MG63 (cell line): ENCODE measurements around the gene PFKM. TPM values are rescaled to one million over a fixed set of nuclear protein-coding genes. Genes with fewer than 3 reads are reported as not detected.
"Not testable (repeated sequence)": the region's sequence is repeated elsewhere in the genome, so short reads cannot be mapped to it uniquely, and the experiment has no call there.

Experiments used
- DNase-seq: peaks from one replicate; pipeline ENCODE4 v3.0.0-alpha.2; 2020
- H3K27me3 ChIP-seq: fragments of 250-450 bp; sonication (Bioruptor Pico); 2 replicates; pipeline ENCODE4 v1.5.1; 2020; ENCODE audit warnings: mild to moderate bottlenecking, moderate library complexity
- H3K36me3 ChIP-seq: fragments of 250-450 bp; sonication (Bioruptor Pico); 2 replicates; pipeline ENCODE4 v1.5.1; 2020; ENCODE audit warnings: mild to moderate bottlenecking, moderate library complexity
- H3K4me3 ChIP-seq: fragments of 250-450 bp; sonication (Bioruptor Pico); 2 replicates; pipeline ENCODE4 v1.5.1; 2020; ENCODE audit warnings: mild to moderate bottlenecking, moderate library complexity
- H3K9me3 ChIP-seq: fragments of 250-450 bp; sonication (Bioruptor Pico); 2 replicates; pipeline ENCODE4 v1.5.1; 2020; ENCODE audit warnings: mild to moderate bottlenecking, moderate library complexity
- total RNA-seq: library from RNA; depleted of rRNA; stranded (reverse); fragments of >200 nt; shearing (Covaris generic); gene quantifications from 2 replicates; pipeline ENCODE4 v1.2.3, GENCODE V29; 2014; ENCODE audit warnings: low replicate concordance

The PFKM gene
- total RNA-seq, 1 experiment from 2014 or later = 64.7 TPM

DNA sequence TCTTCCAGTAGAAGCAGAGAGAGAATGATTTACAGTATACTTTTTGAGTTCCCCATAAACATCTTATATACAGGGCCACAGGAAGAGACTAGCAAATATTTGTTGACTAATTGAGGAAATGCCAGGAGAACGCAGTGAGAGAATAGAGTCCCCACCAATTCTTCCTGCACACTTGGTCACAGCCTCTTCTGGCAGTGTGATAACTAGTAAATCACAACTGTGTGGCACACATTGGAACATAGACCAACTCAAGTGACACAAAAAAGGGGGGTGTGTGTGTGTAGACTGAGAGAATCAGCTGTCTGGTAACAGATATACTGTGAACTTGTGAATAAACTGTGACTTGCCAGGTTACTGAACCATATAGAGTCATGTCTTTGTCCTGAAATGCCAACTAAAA, 10.2 kb downstream of the PFKM start:
- Histone ChIP-seq H3K4me3 (no peak overlapping the region), H3K36me3 (peaks cover 37% of the 10 kb centered on the region), H3K27me3 (no peaks in the 10 kb centered on the region), H3K9me3 (no peaks in the 10 kb centered on the region)
- DNase-seq = no peak

DNA sequence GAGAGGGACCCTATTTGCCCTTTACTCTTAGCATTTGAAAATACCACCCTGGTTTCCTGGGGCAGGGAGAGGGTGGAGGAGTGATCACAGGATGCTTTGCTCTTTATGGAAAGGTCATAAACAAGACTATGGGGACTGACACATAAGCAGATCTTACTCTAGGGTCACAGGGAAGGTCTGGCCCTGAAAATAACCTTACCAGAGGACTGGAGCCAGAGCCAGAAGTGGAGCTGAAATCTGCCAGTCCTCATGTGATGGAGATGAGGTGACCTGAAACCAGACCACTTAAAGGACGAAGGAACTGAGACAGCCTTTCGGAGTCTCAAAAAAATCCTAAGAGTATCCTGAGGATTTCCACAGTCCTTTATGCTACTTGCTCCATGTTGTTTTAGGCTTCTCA, 12.4 kb downstream of the PFKM start:
- H3K36me3 ChIP-seq = peaks cover 36% of the 10 kb centered on the region
- no peak for DNase-seq
- H3K4me3 ChIP-seq = no peak overlapping the region
- no peaks in the 10 kb centered on the region for H3K9me3 ChIP-seq
- no peaks in the 10 kb centered on the region for H3K27me3 ChIP-seq

DNA sequence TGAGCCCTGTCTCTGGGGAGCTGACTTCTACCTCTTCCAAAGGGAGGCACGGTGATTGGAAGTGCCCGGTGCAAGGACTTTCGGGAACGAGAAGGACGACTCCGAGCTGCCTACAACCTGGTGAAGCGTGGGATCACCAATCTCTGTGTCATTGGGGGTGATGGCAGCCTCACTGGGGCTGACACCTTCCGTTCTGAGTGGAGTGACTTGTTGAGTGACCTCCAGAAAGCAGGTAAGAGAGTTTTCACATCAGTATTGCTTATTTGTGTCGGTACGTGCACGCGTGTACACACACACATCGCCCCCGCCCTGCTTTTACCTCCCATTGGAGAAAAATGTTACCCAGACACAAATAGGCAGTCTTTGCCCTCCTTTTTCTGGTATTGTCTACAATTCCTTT, 13.7 kb downstream of the PFKM start:
- no peaks in the 10 kb centered on the region for H3K9me3 ChIP-seq
- H3K4me3 ChIP-seq = no peak overlapping the region
- H3K36me3 ChIP-seq = peaks cover 24% of the 10 kb centered on the region
- H3K27me3 ChIP-seq = no peaks in the 10 kb centered on the region
- DNase-seq = no peak

DNA sequence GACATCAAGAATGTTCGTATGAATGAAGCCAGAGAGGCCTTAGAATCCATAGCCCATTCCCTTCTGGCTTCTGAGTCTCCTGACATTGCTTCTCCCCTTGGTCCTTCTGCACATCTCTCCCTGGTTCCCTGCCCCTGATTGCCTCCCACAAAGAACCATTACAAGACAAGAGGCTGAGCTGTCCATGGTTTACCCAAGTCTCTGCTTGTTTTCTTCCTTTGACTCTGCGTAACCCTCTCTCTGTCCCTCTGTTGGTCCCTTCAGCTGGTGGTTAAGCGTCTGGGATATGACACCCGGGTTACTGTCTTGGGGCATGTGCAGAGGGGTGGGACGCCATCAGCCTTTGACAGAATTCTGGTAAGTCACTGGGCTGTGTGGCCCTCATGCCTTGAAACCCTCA, 15.9 kb downstream of the PFKM start:
- Histone ChIP-seq H3K27me3 (no peaks in the 10 kb centered on the region), H3K4me3 (no peak overlapping the region), H3K36me3 (peaks cover 27% of the 10 kb centered on the region), H3K9me3 (no peaks in the 10 kb centered on the region)
- DNase-seq = no peak

DNA sequence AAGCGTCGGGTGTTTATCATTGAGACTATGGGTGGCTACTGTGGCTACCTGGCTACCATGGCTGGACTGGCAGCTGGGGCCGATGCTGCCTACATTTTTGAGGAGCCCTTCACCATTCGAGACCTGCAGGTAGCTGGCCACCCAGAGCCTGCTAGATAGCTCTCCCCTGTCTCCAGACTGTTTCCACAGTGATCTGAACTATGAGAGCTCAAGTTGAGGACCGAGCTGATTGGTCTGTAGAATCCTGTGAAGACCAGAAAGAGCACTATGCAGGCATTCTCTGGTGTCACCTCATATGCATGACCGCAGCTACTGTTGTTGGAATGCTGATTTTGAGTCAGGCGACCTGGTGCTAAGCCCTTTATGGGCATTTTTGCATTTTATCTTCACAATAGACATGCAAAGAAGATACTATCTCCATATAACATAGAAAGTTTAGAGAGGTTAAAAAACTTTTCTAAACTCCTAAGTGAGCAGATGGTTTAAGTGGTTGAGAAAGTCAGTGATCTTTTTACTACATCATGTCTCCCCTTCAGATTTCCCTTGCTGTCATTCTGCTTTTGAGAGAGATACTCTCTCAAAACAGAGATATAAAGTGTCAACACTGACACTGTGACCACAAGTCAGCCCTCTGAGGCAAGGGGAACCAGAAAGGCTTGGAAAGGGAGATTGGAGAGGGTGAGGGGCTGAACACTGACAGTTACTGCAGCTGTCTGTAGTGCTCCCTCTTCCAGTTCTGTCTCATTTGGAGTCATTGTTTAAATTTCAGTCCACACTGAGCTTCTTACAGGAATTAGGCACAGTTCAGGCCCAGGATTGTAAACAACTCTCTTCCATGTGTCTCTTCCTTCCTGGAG, 23.9 kb downstream of the PFKM start:
- Histone ChIP-seq H3K9me3 (no peaks in the 10 kb centered on the region), H3K36me3 (peaks cover 37% of the 10 kb centered on the region), H3K4me3 (no peak overlapping the region), H3K27me3 (no peaks in the 10 kb centered on the region)
- no peak for DNase-seq

DNA sequence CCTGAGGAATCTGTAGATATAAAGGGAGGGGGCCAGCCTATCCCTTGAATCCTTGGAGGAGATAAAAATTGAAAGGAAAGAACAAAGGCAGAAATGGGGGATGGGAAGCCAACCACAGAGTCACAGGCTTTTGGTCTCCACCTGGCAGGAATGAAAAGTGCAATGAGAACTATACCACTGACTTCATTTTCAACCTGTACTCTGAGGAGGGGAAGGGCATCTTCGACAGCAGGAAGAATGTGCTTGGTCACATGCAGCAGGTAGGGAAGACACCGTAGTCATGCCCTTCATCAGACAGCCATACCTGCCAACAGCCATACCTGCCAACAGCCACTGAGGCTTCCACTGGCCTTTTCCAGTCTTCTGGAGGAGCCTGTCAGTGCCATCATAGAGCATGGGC, 24.7 kb downstream of the PFKM start:
- no peaks in the 10 kb centered on the region for H3K9me3 ChIP-seq
- H3K4me3 ChIP-seq = no peak overlapping the region
- H3K36me3 ChIP-seq = peaks cover 35% of the 10 kb centered on the region
- H3K27me3 ChIP-seq = no peaks in the 10 kb centered on the region
- no peak for DNase-seq

DNA sequence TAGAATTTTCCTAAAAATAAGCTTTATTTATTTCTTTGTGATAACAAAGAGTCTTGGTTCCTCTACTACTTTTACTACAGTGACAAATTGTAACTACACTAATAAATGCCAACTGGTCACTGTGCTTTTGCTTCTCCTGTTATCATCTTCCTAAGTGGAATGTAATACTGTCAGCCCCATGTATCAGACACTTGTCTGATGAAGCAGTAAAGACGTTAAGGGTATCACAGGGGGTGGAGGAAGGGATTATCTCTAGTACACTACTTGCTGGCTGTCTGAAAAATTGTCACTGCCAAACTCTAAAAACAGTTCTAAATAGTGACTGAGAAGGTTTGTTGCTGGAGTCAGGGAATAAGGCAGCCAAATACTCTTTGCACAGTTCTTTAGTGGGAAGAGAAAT, 26.8 kb downstream of the PFKM start:
- Histone ChIP-seq H3K36me3 (peaks cover 52% of the 10 kb centered on the region), H3K4me3 (no peak overlapping the region), H3K27me3 (no peaks in the 10 kb centered on the region), H3K9me3 (no peaks in the 10 kb centered on the region)
- no peak for DNase-seq

DNA sequence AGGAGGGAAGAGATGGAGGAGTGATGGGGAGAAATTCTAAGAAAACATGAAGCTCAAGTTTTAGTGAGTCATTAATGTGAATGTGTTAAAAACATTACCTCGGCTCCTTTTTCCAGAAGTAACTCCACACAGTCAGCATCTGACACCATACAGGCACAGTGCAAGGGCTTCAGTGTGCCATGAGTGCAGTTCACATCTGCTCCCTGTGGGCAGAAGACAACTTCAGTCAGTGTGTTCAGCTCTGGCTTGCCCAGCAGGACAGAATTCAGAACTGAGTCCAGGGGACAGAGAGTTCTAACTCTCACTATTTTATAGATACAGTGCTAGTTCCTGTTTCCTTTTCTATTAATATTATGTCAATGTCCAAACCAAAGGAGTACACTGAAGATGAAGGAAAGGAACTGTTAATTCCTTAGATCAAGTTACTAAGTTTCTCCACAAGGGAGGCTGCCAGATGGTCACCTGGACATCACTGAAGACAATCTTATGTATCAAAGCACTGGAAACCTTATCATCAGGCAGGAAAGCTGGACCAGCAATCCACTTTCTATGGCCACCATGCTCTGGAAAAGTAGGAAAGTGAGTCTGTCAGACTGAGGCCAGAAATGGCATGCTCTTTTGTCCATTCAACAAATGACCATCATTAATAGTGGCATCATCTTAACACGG, 32.1 kb downstream of the PFKM start:
- Histone ChIP-seq H3K36me3 (peaks cover 51% of the 10 kb centered on the region), H3K27me3 (no peaks in the 10 kb centered on the region), H3K9me3 (no peaks in the 10 kb centered on the region), H3K4me3 (no peak overlapping the region)
- DNase-seq = no peak

DNA sequence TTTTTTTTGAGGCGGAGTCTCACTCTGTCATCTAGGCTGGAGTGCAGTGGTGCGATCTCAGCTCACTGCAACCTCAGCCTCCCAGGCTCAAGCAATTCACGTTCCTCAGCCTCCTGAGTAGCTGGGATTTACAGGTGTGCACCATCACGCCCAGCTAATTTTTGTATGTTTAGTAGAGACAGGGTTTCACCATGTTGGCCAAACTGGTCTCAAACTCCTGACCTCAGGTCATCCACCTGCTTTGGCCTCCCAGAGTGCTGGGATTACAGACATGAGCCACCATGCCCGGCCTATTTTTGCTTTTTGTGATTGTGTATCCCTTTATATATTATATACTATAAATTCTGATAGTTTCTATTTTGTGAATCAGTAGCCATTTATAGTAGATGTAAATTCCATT, 36.6 kb downstream of the PFKM start:
- DNase-seq, H3K27me3 ChIP-seq, H3K9me3 ChIP-seq, H3K4me3 ChIP-seq: not testable (repeated sequence)
- peaks cover 15% of the 10 kb centered on the region for H3K36me3 ChIP-seq

DNA sequence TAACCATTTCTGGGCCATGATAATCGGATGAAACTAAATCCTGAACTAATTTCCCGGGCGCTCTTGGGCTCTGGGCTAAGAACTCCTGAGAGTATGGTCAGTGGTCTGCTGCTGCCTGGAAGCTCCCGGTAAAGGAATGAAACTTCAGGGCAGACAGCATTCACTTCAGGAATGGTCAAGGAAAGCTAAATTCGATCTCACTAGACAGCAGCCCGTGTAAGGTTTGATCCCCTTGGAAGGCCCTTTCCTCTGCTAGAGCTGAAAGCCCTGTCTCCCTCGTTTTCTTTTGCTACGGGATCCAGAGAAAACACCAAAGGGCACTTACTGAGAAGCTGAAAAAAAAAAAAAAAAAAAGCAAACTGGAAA, 37.5 kb downstream of the PFKM start:
- Histone ChIP-seq H3K4me3 (peak overlapping the region; percentile 71), H3K27me3 (no peaks in the 10 kb centered on the region), H3K9me3 (no peaks in the 10 kb centered on the region), H3K36me3 (peaks cover 8% of the 10 kb centered on the region; the same call in 1 of the 2 replicates)
- DNase-seq = no peak

DNA sequence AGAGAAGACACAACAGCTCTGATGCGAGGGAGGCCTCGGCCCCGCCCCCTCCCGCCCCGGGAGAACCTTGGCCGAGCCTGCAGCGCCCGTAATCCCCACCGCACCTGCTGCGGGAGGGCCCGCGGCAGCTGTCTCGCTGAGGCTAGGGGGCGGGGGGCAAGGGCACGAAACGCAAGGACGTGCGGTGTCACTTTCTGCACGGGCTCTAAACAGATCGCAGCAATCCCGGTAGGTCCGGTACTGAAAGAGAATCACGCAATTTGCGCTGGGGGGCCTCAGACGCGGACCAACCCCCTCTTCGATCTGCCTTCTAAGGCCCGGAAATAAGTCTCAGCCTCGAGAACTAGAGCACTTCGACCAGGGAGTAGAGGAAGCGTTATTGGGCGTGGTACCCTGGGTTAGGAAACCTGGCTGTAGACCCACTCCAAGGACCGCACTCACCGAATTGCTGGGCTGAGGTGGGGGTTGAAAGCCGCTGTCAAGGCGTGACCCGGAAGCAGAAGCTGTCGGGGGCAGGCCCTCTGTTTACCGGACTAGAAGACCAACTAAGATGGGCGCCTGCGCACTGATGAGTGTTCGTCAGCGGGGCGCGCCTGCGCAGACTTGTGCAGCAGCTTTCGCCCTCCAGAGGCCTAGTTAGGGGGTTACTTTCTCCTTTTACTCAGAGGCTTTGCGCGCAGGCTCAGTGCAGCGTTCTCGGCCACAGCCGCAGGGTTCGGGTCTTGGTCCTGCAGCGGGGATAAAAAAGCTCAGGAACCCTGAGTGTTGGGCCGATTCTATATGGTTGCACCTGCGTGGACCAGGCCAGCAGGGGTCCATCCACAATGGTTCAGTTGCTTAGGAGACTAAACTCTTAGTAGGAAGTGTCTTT, 38.1 kb downstream of the PFKM start, which contains the start of gene ASB8:
TSS of gene ASB8 (minus strand) at position 498 of the 871 bp plus-strand sequence. CDS start 4,019 bp downstream, outside the sequence.
- Histone ChIP-seq H3K36me3 (peaks cover 6% of the 10 kb centered on the region; the same call in 1 of the 2 replicates), H3K4me3 (peak within 1 kb of the TSS; percentile 71)
- peak; percentile 97 for DNase-seq

DNA sequence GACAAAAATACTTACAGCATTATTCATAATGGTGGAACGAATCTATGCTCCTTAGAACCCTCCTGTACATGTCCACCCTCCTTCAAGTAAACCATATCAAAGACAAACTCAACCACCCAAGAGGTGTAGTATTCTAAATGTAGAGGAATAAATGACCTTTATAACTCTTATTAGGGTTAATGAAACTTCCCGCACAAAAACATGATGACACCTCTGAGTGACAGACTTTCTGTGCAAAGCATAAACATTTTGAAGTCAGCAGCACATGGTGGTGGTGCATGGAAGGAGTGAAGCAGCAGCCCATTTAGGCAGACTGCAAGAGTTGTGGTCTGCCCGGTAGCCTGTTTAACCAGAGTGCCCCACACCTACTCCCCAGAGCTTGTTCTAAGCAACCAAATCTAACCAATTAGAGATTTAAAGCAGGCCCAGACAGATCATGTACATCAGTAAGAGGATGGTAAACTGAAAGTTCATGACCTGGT, 38.8 kb downstream of the PFKM start:
- peak overlapping the region; percentile 71 for H3K4me3 ChIP-seq
- no peaks in the 10 kb centered on the region for H3K9me3 ChIP-seq
- H3K27me3 ChIP-seq = no peaks in the 10 kb centered on the region
- DNase-seq = no peak
- peaks cover 4% of the 10 kb centered on the region; the same call in 1 of the 2 replicates for H3K36me3 ChIP-seq

More for the DNA sequence above, 38.1 kb downstream of the PFKM start, which contains the start of gene ASB8:
- Histone ChIP-seq H3K9me3 (no peaks in the 10 kb centered on the region), H3K27me3 (no peaks in the 10 kb centered on the region)

DNA sequence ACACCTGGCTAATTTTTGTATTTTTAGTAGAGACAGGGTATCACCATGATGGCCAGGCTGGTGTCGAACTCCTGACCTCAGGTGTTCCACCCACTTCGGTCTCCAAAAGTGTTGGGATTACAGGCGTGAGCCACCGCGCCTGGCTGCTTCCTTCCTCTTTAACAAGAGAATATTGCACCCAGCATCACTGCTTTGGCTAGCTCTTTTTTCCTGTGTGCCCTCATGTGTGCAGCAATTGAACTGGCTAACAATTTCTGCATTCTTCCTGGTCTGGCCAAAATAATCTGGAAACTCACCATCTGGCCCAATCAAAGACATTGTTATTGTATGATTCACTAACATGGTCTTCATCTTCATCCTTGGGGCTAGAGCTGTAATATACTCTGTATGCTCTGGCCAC, 40.9 kb downstream of the PFKM start:
- peaks cover 4% of the 10 kb centered on the region; the same call in 1 of the 2 replicates for H3K27me3 ChIP-seq
- no peak for DNase-seq
- no peaks in the 10 kb centered on the region for H3K36me3 ChIP-seq

DNA sequence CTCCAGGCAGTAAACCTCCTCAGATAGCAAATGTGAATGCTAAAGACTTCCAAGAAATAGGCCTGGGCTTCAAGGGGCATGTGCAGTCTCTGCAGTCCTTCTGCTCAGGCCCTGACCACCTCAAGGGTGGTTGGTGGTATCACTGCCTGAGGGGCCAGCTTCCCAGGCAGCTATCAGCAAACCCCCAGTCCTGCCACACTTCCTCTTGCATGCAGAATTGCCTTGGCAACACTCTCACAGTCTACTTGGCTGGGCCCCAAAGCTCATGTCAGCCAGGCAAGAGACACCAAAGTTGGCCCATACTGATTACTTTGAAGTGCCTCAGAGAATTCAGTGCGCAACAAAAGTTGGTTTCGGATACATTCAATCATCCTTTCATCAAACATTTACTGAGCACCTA, 41.6 kb downstream of the PFKM start:
- no peaks in the 10 kb centered on the region for H3K36me3 ChIP-seq
- H3K27me3 ChIP-seq = peaks cover 9% of the 10 kb centered on the region; the same call in 1 of the 2 replicates
- H3K9me3 ChIP-seq = no peaks in the 10 kb centered on the region; the same call in 1 of the 2 replicates
- no peak overlapping the region for H3K4me3 ChIP-seq
- DNase-seq = peak; percentile 16

More for the DNA sequence above, 40.9 kb downstream of the PFKM start:
- Histone ChIP-seq H3K4me3 (no peak overlapping the region), H3K9me3 (no peaks in the 10 kb centered on the region)

DNA sequence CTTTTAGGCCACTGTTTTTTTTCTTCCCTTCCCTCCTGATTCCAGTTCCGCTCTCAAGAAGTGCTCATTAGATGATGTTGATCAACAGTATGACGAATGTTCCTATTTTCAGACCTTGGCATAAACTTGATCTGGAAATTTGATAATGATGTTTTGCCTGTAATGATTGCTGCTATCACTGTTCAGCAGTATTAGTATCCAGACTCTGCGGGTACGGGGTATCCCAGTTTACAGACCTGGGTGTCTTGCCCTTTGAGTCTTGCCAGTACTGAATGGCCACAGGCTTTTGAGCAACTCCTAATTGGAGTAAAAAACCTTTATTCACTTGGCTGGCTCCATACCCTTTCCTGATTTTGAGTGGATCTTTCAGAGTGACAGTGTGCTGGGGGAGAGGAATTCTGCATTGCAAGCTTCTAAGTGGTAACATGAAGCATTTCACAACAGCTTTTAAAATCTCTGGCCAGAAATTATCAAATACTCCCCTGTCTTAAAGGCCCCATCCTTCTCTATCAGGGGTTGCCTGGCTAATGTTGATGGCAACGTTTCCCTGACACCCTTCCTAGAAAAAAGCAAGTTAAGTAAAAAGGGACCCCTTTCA, 44.1 kb downstream of the PFKM start:
- Histone ChIP-seq H3K4me3 (no peak overlapping the region), H3K36me3 (no peaks in the 10 kb centered on the region), H3K9me3 (no peaks in the 10 kb centered on the region; the same call in 1 of the 2 replicates), H3K27me3 (peaks cover 9% of the 10 kb centered on the region; the same call in 1 of the 2 replicates)
- no peak for DNase-seq

DNA sequence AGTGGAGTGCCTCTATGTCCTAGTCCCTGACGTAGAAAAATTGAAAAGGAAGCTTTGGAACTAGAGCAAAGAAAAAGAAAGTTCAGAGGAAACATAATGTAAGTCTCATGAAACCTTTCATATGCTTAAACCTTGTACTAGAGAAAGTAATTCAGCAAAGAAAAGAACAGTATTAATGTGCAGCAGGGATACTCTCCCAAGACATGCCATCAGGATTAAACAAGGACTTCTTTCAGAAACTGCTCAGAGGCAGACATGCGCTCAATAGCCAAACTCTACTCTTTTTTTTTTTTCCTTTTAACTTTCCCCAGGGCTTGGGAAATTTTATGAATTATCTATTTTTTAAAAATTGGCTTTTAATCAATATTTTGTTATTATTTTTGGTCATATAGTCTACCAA, 45.3 kb downstream of the PFKM start:
- H3K9me3 ChIP-seq = no peaks in the 10 kb centered on the region; the same call in 1 of the 2 replicates
- no peak overlapping the region for H3K4me3 ChIP-seq
- H3K27me3 ChIP-seq = peaks cover 9% of the 10 kb centered on the region; the same call in 1 of the 2 replicates
- no peaks in the 10 kb centered on the region for H3K36me3 ChIP-seq
- DNase-seq = no peak
